ENCODE data around the gene AMBRA1. TPM values are rescaled to one million over a fixed set of nuclear protein-coding genes. Genes with fewer than 3 reads are reported as not detected.

The AMBRA1 gene
- polyA plus RNA-seq, 1 of the 3 experiments (the other 2 are of a cell fraction), result 10.4 TPM

- TF ChIP-seq RCOR1 (IDR thresholded peaks at IDR 0.05; ENCODE audit: low read length) (no peak), YY1 (IDR thresholded peaks at IDR 0.05; ENCODE audit: low read depth) (no peak), JUND (IDR thresholded peaks at IDR 0.05) (no peak), PBX3 (IDR thresholded peaks at IDR 0.05) (peak; percentile 40), NRF1 (IDR thresholded peaks at IDR 0.05; ENCODE audit: low read depth, low read length) (no peak), MAX (IDR thresholded peaks at IDR 0.05; ENCODE audit: low read depth) (peak; percentile 22; the same call in 1 of the 2 replicates), FOXJ3 (CRISPR knock-in tag; IDR thresholded peaks at IDR 0.05) (no peak), POLR2AphosphoS5 (IDR thresholded peaks at IDR 0.05; ENCODE audit: low read depth, low read length) (no peak), CTCF (IDR thresholded peaks at IDR 0.05) (peak; percentile 39), RXRA (IDR thresholded peaks at IDR 0.05; ENCODE audit: borderline replicate concordance, low read depth) (no peak)
These were observed 230.3 kb downstream of the AMBRA1 start (continued) for GRCh38 chr11:46363455-46364005.

- peaks cover under 1% of the 10 kb centered on the region for H3F3A ChIP-seq (replicated peaks; ENCODE audit: insufficient read depth)
- TF ChIP-seq PBX3 (IDR thresholded peaks at IDR 0.05) (no peak), USF2 (IDR thresholded peaks at IDR 0.05; ENCODE audit: borderline replicate concordance, low read depth, low read length) (no peak), MAX (IDR thresholded peaks at IDR 0.05; ENCODE audit: low read depth) (0 out of 2 replicates have a peak, but pooled peaks have one; percentile 11), TAF1 (IDR thresholded peaks at IDR 0.05; ENCODE audit: borderline replicate concordance, low read depth, low read length) (no peak), IRF3 (IDR thresholded peaks at IDR 0.05; ENCODE audit: low read depth, low read length) (no peak), SMC3 (IDR thresholded peaks at IDR 0.05; ENCODE audit: low read depth, low read length) (no peak), MXI1 (IDR thresholded peaks at IDR 0.05; ENCODE audit: low read depth, low read length) (peak; percentile 79), FOSL2 (IDR thresholded peaks at IDR 0.05; ENCODE audit: borderline replicate concordance, low read depth) (no peak), GABPA (IDR thresholded peaks at IDR 0.05; ENCODE audit: low read depth) (0 out of 2 replicates have a peak, but pooled peaks have one; percentile 31), FOXJ3 (CRISPR knock-in tag; IDR thresholded peaks at IDR 0.05) (no peak)
- peak overlapping the region; percentile 74 for H3K4me2 ChIP-seq
- H3K36me3 ChIP-seq (replicated peaks in 1 of 2; ENCODE audit: control insufficient read depth in 1 of 2, insufficient read depth in 2 of 2, low read length in 1 of 2), result peaks cover 0 to 1% of the 10 kb centered on the region in 2 experiments
- H3K79me2 ChIP-seq (ENCODE audit: insufficient read depth), result peaks cover 43% of the 10 kb centered on the region
- no peaks in the 10 kb centered on the region for H3K9me2 ChIP-seq
- peaks cover 32 to 54% of the 10 kb centered on the region in 2 experiments; a peak in 3 of 4 replicates for H3K4me1 ChIP-seq (ENCODE audit: control insufficient read depth in 1 of 2, insufficient read depth in 2 of 2, low read depth in 1 of 2, low read length in 1 of 2)
- H3K9ac ChIP-seq, result peak overlapping the region; percentile 67
- 46% methylated on average over 9 of the region's 9 CpGs for WGBS (ENCODE audit: low lambda C conversion rate)
- H3K9me3 ChIP-seq, result no peaks in the 10 kb centered on the region
- no peak overlapping the region for H2AFZ ChIP-seq (ENCODE audit: low read depth)
- no peaks in the 10 kb centered on the region for H3K27me3 ChIP-seq (ENCODE audit: insufficient read depth)
- peak overlapping the region; percentile 14 to 24; a peak in 2 of 4 replicates for H3K4me3 ChIP-seq (ENCODE audit: low read depth in 2 of 2, low read length in 1 of 2)
- POLR2A ChIA-PET, result no interaction called here
- CTCF ChIA-PET, result interaction anchor here (1.4 to 18.0 kb wide), 5 partner anchors 13 to 491 kb away, joined by 3 to 423 read pairs (median 4); partner anchors contain the start of genes CHRM4 and DGKZ
- H4K20me1 ChIP-seq (ENCODE audit: insufficient read depth), result no peaks in the 10 kb centered on the region
- DNase-seq, result peak; percentile 85
- peak overlapping the region; percentile 89 to 91 for H3K27ac ChIP-seq (ENCODE audit: low read depth in 2 of 2, low read length in 1 of 2)
These were observed 230.8 kb downstream of the AMBRA1 start for GRCh38 chr11:46363031-46363407.
